ENCODE measurements around the gene SMARCA2. TPM values are rescaled to one million over a fixed set of nuclear protein-coding genes. Genes with fewer than 3 reads are reported as not detected.
"Not testable (repeated sequence)": the region's sequence is repeated elsewhere in the genome, so short reads cannot be mapped to it uniquely, and the experiment has no call there.

Gene SMARCA2
- total RNA-seq, 1 experiment from 2014 or later = 0.92 TPM

DNA sequence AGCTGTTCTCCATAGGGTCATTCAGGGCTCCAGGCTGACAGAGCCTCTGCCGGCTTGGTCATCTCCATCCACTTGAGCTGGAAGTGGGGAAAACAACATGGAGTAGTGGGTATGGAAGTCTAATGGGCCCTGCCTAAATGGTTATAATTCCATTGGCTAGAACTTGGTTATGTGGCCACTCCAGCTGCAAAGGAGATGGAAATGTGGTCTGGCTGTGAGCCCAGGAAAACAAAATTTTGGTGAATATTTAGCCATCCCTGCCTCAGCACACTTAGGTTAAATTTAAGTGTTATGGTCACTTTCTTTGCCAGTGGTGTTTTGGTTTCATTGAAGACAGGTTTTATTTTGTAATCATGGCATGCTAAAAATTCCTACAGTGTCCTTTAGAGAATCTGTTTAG is 112.3 kb downstream of the SMARCA2 start:
- in situ Hi-C loops (cut with HindIII; ENCODE audit: low sequenced_read_pairs) = no loop called here
- no peak for DNase-seq (ENCODE audit: low spot score)

DNA sequence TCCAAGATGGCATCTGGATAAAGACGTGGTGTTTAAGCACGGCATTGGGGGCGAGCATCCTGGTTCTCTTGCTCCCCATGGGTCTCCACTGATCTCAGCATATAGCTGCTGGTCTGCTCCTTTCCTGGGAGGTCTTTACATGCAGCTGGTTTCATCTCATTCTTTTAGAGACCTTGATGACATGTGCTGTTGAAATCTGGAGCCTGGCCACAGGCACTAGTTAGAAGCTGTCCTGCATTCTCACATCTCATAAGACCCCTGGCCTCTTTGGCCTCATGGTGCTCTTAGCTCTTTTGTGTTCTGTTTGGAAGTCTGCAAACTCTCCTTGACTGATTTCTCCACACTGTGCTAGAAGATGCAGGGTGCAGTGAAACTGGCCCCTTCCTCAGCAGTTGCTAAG is 113.0 kb downstream of the SMARCA2 start:
- DNase-seq (ENCODE audit: low spot score) = no peak
- in situ Hi-C loops (cut with HindIII; ENCODE audit: low sequenced_read_pairs) = no loop called here

DNA sequence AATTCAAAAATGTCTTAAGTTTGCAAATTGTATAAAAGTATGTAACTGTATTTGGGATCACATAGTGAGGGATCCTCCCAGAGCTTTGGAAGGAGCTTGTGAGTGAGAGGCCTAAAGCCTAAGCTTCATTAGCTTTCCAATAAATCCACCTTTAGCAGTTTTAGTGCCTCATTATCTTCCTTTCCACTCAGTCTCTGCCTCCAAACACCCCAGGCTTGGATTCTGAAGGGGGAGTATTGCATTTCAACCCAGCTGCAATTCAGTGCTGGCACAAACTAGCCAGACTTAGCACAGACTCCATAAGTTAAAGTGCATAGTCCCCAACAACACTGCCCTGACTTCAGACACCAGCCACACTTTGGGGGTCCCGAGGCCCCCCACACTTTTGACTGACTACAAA is 113.5 kb downstream of the SMARCA2 start:
- in situ Hi-C loops (cut with HindIII; ENCODE audit: low sequenced_read_pairs) = no loop called here
- DNase-seq (ENCODE audit: low spot score) = no peak

DNA sequence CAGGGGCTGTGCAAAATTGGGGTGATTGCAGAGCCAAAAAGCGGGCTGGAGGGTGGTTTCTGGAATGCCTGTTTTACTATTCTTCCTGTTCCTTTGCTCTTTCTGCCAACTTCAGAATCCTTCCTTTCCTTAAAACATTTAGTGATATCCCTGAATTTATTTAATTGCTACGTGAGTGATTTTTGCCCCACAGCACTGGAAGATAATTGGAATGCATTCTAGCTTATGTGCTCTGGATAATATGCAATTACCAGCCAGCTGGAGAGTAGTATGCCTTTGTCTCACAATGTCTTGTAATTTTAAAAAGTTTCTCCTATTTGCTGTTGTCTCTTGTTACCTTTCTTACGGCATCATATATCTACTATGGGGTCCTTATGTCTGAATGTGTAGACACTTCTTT is 115.8 kb downstream of the SMARCA2 start:
- in situ Hi-C loops (cut with HindIII; ENCODE audit: low sequenced_read_pairs) = no loop called here

DNA sequence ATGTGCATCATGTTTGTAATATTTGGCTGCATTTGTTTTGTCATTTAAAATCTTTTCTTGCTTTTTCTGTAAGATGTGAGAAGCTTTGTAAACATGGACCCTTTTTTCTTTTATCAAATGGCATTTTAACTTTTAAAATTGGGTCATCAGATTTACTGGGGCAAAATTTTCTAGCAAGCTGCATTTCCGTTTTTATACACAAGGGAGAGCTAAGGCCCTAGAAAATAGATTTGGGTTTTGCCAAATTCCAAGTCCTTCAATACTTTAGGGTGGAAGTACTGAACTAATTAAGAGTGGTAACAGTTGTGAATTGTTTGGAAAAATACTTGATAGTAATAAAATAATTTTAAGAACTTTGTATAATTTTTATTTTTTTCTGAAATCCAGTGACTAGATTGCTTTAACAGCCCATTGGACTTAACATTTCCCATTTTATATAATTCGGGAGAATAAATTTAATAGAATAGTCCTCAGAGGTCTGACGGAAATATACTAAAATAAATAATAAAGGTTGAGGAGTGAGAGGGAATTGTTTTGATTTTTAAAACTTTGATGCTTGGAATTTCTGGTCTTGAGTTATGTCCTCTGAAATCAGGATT is 117.4 kb downstream of the SMARCA2 start:
- DNase-seq (ENCODE audit: low spot score) = peak; percentile 62
- in situ Hi-C loops (cut with HindIII; ENCODE audit: low sequenced_read_pairs) = no loop called here

More for the DNA sequence above, 115.8 kb downstream of the SMARCA2 start:
- DNase-seq (ENCODE audit: low spot score) = no peak

DNA sequence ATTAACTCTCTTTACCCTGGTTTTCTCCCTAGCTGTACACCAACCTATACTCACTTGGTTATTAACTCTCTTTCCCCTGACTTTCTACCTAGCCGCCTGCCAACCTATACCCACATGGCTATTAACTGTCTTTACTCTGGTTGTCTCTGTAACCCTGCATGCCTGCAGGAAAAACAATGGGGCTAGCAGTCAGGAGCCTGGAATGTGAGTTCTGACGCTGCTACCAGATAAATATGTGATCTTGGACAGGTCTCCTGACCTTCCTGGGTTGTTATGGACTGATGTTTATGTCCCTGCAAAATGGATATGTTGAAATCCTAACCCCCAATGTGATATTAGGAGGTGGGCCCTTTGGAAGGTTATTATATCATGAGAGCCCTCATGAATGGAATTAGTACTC is 119.2 kb downstream of the SMARCA2 start:
- DNase-seq (ENCODE audit: low spot score) = no peak
- in situ Hi-C loops (cut with HindIII; ENCODE audit: low sequenced_read_pairs) = no loop called here

DNA sequence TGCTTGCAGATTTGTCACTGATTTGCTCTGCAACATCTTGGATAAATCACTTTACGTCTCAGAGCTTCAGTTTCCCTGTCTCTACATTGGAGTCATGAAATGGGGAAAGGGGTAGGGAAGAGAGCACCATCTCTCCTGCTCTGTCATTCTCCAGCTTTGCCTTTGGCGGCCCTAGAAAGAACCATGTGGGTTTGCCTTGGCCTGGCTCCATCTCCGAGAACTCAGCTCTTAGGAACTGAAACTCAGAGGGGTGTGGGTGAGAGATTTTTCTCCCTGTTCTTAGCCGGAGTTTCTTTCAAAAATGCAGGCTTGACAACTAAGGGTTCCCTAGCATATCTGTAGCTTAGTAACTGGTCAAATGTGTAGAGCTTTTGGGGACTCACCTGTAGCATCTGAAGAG is 123.5 kb downstream of the SMARCA2 start:
- in situ Hi-C loops (cut with HindIII; ENCODE audit: low sequenced_read_pairs) = no loop called here

DNA sequence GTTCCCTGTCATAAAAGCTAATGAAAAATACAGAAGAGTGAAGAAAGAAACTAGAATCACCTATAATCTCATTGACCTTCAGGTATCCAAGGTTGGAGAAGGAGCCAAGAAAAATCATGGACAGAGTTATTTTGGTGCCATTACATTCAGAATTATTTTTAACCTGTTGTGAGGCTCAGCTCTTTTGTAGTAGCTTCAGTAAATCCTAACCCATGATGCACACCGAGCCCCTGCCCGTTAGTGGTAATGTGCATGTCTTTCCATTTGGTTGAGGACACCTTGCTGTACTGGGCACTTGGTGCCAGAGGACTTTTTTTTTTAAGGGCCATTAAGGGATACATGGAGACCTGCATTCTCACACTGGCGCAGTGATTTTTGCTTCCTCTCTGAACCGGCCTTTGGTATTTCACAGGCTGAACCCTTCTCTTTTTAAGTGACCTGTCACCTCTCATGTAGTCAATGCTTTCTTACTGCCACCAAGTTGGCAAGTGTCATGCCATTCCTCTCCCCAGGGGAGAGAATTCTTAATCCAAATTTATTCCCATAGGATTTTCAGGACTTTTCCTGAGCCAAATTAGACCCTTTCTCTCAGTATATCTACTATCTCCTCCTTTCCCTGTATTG is 125.6 kb downstream of the SMARCA2 start:
- no peak for DNase-seq (ENCODE audit: low spot score)
- in situ Hi-C loops (cut with HindIII; ENCODE audit: low sequenced_read_pairs) = no loop called here

More for the DNA sequence above, 123.5 kb downstream of the SMARCA2 start:
- no peak for DNase-seq (ENCODE audit: low spot score)

DNA sequence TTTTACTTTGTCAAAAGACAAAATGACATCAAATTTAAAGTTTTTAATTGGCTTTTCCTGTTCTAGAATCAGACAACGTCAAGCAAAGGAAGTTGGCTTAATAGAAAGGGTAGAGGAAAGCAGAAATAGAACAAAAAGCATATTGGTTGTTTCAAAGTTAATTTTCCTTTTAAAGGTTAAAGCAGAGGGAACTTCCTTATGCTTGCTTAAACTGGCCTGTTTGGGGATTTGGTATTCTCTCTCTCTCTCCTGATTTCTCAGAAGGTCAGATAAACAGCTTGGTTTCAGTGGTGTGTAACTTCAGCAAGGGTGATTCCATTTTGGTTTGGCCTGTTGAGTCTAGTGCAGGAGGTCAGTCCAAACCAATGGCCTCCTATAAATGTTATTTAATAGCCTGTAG is 127.1 kb downstream of the SMARCA2 start:
- no peak for DNase-seq (ENCODE audit: low spot score)

DNA sequence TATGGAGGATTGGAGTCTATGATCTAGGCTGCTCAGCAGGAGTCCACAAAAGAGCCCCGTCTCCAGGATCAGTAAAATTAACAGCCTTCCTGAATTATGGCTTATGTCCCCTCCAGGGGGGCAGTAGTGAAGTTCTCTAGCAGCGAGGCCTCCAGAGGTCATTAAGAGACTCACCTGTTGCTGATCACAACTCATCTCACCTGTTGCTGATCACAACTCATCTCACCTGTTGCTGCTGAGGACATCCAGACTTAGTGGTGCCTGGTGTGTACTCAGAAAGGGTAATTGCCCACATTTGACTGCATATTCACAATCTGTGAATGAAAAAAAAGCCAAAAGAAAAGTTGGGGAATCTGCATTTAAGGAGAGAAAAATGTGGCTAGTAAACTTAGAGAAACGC is 129.5 kb downstream of the SMARCA2 start:
- DNase-seq (ENCODE audit: low spot score) = no peak
- in situ Hi-C loops (cut with HindIII; ENCODE audit: low sequenced_read_pairs) = no loop called here

More for the DNA sequence above, 127.1 kb downstream of the SMARCA2 start:
- in situ Hi-C loops (cut with HindIII; ENCODE audit: low sequenced_read_pairs) = no loop called here

DNA sequence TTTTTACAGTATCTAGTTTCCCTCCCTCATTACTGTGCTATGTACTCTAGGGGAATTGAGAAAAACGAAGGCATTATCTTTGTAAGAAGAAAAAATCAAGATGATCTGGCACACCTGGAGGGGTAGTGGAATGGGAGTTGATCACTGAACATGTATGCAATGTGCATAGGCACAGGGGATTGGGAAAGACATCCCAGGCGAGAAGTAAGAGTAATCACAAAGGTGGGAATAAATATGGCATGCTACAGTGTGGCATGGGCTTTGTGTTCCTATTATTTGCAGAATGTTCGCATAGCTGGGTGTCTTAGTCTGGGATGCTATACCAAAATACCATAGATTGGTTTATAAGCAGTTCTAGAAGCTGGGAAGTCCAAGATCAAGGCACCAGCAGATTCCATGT is 130.6 kb downstream of the SMARCA2 start:
- DNase-seq (ENCODE audit: low spot score) = no peak
- in situ Hi-C loops (cut with HindIII; ENCODE audit: low sequenced_read_pairs) = no loop called here

DNA sequence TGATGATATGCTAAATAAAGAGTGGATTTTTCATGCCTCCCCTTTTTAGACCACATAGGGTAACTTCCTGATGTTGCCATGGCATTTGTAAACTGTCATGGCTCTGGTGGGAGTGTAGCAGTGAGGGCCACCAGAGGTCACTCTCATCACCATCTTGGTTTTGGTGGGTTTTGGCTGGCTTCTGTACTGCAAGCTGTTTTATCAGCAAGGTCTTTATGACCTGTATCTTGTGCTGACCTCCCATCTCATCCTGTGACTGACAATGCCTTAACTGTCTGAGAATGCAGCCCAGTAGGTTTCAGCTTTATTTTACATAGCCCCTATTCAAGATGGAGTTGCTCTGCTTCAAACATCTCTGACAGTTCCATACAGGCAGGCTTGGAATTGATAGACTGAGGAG is 131.6 kb downstream of the SMARCA2 start:
- DNase-seq (ENCODE audit: low spot score); in situ Hi-C loops (cut with HindIII; ENCODE audit: low sequenced_read_pairs): not testable (repeated sequence)

DNA sequence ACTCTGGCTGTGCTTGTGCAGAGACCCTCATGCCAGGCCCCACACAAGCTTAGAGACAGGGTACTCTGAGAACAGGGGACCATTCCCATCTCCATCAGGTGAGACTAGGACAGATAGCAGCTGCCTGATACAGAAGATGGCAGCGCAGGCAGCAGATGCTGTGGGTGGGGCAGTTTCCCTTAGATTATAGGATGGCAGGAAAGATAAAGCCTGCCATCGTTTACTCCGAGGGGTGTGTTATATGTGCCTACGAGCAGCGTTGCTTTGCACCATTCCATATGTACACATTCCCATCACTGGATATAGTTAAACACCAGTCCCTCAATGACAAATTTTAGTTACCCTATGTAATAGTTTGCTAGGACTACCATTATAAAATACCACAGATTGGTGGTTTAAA is 135.2 kb downstream of the SMARCA2 start:
- DNase-seq (ENCODE audit: low spot score) = no peak
- in situ Hi-C loops (cut with HindIII; ENCODE audit: low sequenced_read_pairs) = no loop called here

DNA sequence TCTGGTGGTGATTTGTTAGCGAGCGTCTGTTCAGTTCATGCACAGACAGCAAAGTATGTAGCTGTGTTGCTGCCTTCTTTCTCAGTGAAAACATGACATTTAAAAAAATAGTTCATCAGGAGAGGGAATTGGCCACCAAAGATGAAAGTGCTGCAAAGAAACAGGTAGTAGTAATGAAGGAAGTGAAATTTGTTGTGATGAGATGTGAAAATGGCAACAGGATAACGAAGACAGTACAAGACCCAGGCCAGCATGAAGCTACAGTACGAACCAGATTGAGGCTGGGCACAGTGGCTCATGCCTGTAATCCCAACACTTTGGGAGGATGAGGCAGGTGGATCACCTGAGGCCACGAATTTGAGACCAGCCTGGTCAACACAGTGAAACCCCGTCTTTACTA is 136.0 kb downstream of the SMARCA2 start:
- in situ Hi-C loops (cut with HindIII; ENCODE audit: low sequenced_read_pairs) = no loop called here
- DNase-seq (ENCODE audit: low spot score) = no peak

DNA sequence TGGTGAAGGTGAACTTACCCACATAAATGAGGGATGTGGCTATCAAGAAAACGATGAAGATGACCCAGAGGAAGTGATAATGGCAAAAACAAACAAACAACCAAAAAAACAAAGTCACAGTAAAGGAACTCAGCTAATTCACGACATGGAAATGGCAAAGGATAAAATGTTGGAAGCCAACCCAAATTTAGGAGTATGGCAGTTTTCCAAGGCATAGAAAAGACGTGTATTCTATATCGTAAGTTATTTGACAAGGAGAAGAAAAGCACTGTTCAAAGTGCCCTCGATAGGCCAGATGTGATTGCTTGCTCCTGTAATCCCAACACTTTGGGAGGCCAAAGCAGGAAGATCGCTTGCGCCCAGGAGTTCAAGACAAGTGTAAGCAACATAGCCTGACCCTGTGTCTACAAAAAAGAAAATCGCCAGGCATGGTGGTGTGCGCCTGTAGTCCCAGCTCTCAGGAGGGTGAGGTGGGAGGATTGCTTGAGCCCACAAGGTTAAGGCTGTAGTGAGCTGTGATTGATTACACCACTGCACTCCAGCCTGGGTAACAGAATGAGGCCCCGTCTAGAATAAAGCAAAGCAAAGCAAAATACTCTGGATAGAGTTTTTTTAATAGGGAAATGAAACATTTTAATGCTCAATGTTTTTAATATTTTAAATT is 138.0 kb downstream of the SMARCA2 start:
- in situ Hi-C loops (cut with HindIII; ENCODE audit: low sequenced_read_pairs) = no loop called here
- no peak for DNase-seq (ENCODE audit: low spot score)

DNA sequence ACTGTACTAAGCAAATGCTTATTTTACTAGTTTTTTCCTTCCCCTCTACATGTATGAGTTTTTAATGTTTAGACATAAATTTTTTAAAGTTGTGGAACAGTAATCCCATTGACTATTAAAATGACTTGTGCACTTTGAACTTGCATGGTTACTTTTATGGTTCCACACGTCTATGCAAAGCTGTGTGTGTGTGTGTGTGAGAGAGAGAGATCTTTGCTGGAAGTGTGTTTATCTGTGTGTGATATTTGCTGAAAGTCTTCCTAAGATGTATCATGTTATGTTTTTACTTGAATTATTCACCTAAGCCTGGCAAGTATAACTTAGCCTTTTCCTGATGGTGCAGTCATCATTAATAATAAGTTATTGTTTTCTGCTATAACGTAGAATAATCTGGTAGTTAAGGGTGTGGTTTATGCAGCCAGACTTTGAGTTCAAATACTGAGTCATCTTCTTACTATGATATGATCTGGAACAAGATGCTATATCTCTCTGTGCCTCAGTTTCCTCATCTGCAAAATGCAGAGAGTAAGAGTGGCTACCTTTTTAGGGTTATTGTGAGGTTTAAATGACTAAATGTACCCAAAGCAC is 138.6 kb downstream of the SMARCA2 start:
- DNase-seq (ENCODE audit: low spot score) = no peak
- in situ Hi-C loops (cut with HindIII; ENCODE audit: low sequenced_read_pairs) = no loop called here

DNA sequence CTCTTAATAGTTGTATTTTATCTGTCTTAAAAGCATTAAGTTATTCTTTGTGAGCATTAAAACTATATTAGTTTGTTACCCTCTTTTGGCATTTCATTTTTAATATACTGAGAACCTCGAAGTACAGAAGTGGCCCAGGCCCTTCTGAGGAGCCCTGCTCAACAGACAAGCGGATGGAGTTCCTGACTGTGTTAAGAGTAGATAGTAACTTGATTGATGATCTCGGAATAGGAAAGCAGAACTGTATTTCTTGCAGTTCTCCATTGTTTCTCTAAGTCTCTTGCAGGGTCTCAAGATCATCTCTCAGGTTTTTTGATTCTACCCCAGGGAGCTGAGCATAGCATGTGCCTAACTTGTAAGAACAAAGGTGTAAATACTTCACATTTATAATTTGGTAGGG is 139.6 kb downstream of the SMARCA2 start:
- in situ Hi-C loops (cut with HindIII; ENCODE audit: low sequenced_read_pairs) = no loop called here

DNA sequence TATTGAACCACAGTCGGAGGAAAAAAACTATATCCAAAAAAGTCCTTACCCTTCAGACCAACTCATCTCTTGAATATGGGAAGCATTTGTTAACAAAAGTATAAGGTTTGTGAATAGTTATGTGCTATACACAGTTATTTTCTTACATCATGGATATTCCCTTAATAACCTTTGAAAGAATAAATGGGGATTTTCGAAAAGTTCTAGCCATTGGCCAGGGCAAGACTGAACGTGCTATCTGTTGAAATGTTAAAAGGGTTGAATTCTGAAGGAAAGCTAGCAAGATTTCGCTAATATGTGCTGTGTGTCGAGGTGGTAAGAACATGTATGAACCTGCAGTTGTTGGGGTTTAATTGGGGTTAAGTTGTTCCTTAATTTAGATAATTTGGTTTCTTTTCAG is 140.8 kb downstream of the SMARCA2 start:
- DNase-seq (ENCODE audit: low spot score) = no peak
- in situ Hi-C loops (cut with HindIII; ENCODE audit: low sequenced_read_pairs) = no loop called here

More for the DNA sequence above, 139.6 kb downstream of the SMARCA2 start:
- no peak for DNase-seq (ENCODE audit: low spot score)

DNA sequence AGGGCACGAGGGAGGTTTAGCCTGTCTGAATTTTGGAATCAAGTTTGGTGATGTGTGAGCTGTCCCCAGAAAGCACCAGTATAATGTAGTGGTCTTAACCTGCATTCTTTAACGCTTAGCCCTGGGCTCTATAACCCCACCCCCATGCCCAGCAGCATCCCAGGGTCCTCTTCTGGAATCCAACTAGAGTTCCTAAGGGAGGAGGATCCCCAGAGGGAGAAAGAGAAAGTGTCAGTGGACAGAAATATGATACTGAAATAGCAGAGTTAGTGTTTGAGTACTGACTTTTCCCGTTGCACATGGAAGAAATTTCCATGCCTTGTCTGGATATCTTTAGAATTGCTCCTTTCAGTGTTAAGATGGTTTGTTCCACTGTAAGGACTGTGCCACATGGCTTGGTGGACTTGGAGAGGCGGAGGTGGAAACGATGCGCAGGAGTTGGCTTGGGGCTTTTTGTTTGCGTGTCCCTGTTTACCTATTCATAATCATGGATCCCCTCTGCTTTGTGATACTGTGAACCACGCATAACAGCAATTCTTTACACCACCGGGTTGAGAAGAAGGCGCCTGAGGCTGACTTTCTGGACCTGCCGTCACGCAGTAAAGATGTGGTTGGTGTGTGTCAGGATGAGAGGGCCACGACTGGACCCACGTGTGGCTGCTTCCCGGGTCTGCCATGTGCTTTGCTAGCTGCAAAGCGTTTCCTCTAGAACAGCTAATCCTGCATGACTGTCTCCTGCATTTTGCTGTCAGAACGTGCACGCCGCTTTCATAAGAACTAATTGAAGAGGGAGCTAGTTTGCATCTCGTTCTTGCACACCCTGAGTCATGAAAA is 142.3 kb downstream of the SMARCA2 start:
- in situ Hi-C loops (cut with HindIII; ENCODE audit: low sequenced_read_pairs) = no loop called here
- peak; percentile 76 for DNase-seq (ENCODE audit: low spot score)

Data from G401 (cell line).